ENCODE data around the gene ZMYM3. TPM values are rescaled to one million over a fixed set of nuclear protein-coding genes. Genes with fewer than 3 reads are reported as not detected.
"Not testable (repeated sequence)": the region's sequence is repeated elsewhere in the genome, so short reads cannot be mapped to it uniquely, and the experiment has no call there.

The ZMYM3 gene
- total RNA-seq, 2 experiments from 2014 or later = 23.8 to 40.3 TPM

DNA sequence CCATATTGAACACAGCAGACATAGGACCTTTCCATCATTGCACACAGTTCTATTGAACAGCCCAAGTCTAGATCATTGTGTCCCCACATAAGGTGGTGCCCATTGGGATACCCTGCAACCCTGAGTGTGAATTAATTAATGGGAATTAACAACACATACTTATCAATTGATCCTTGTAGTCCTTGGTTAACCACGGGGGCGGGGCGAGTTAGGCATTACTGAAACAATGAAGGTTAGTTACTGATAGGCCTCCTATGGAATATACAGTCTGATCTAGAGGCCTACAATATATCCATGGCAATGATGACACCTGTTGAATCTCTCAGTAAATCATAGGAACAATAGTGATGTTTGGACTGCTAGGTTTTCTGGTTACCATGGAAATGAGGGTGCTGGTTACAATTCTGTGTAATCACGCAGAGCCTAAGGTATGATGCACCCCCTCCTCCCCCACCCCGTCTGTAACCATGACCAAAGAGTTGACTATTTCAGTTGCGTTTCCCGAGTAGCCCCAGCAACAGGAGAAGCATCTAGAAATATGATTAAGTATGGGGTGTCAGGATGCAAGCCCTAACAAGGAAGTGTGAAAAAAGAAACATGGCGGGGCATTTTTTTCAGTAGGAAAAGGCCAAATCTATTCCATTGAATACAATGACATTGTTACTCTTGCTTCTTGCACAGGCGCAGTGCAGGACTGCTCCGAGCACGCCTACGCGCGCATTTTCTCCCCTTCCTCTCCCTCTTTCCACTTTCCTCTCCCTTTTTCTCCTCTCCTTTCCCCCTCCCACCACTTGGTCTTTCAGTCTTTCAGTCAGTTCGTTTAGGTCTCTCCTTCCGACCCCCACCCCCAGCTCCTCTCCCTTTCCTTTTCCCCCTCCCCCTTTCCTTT lies 28.8 kb upstream of the ZMYM3 start:
- BruUV-seq (replicated peaks) = no TSS peak
- no peak for DNase-seq (ENCODE audit: low spot score)
- H3K4me3 ChIP-seq (ENCODE audit: low read depth, low read length, poor library complexity, severe bottlenecking) = peak overlapping the region; percentile 99
- H3K27ac ChIP-seq (ENCODE audit: low read depth, low read length, poor library complexity, severe bottlenecking) = peak overlapping the region; percentile 86
- peak overlapping the region; percentile 96 for H2AFZ ChIP-seq (ENCODE audit: low read length)
- peaks cover 43% of the 10 kb centered on the region for H3K79me2 ChIP-seq (ENCODE audit: insufficient read depth, low read depth, low read length)
- TF ChIP-seq, protein P1, sequence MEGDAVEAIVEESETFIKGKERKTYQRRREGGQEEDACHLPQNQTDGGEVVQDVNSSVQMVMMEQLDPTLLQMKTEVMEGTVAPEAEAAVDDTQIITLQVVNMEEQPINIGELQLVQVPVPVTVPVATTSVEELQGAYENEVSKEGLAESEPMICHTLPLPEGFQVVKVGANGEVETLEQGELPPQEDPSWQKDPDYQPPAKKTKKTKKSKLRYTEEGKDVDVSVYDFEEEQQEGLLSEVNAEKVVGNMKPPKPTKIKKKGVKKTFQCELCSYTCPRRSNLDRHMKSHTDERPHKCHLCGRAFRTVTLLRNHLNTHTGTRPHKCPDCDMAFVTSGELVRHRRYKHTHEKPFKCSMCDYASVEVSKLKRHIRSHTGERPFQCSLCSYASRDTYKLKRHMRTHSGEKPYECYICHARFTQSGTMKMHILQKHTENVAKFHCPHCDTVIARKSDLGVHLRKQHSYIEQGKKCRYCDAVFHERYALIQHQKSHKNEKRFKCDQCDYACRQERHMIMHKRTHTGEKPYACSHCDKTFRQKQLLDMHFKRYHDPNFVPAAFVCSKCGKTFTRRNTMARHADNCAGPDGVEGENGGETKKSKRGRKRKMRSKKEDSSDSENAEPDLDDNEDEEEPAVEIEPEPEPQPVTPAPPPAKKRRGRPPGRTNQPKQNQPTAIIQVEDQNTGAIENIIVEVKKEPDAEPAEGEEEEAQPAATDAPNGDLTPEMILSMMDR (conservative IDR thresholded peaks at IDR 0.05; ENCODE audit: low read length) = no peak
- no peak for TF ChIP-seq EZH2phosphoT487 (IDR thresholded peaks at IDR 0.05; ENCODE audit: borderline replicate concordance, low read depth, low read length)
- H3K9me2 ChIP-seq (ENCODE audit: insufficient read depth, low read length) = no peaks in the 10 kb centered on the region
- intact Hi-C loops (cut with micrococcal nuclease; ENCODE audit: unreplicated experiment) = loop anchor here (1.0 to 10.0 kb wide), 3 partner anchors 28 to 262 kb away; partner anchors contain the start of genes IL2RG, MED12 and ZMYM3
- peaks cover 32% of the 10 kb centered on the region for H3K36me3 ChIP-seq (ENCODE audit: insufficient read depth, low read length)
- peaks cover 9% of the 10 kb centered on the region for H4K20me1 ChIP-seq (ENCODE audit: insufficient read depth, low read length)
- POLR2A ChIA-PET = interaction anchor here (0.6 to 1.8 kb wide), 11 partner anchors 10 to 1206 kb away, joined by 3 to 18 read pairs (median 6); partner anchors contain the start of genes IL2RG, TAF1 and ZMYM3
- H3K4me2 ChIP-seq (ENCODE audit: low read length) = peak overlapping the region; percentile 62
- H3K9me3 ChIP-seq (ENCODE audit: low read length) = no peaks in the 10 kb centered on the region
- CTCF ChIA-PET (ENCODE audit: unreplicated experiment) = interaction anchor here (0.7 kb wide), 1 partner anchor 27 kb away, joined by 4 read pairs; no protein-coding TSS in a partner anchor
- peaks cover 24% of the 10 kb centered on the region for H3K4me1 ChIP-seq (ENCODE audit: insufficient read depth, low read length, poor library complexity, severe bottlenecking)

DNA sequence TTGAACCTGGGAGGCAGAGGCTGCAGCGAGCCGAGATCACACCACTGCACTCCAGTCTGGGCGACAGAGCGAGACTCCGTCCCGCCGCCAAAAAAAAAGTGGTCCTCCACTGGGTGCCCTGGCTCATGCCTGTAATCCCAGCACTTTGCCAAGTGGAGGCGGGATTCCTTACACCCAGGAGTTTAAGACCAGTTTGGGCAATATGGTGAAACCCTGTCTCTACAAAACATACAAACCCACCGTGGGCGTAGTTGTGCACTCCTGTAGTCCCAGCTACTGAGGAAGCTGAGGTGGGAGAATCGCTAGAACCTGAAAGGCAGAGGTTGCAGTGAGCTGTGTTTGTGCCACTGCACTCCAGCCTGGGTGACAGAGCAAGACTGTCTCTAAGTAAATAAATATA lies 27.4 kb upstream of the ZMYM3 start:
- H3K27ac ChIP-seq (ENCODE audit: low read depth, low read length, poor library complexity, severe bottlenecking); BruUV-seq (replicated peaks); H4K20me1 ChIP-seq (ENCODE audit: insufficient read depth, low read length); H3K4me3 ChIP-seq (ENCODE audit: low read depth, low read length, poor library complexity, severe bottlenecking); H3K9me2 ChIP-seq (ENCODE audit: insufficient read depth, low read length); DNase-seq (ENCODE audit: low spot score); H3K4me2 ChIP-seq (ENCODE audit: low read length); H2AFZ ChIP-seq (ENCODE audit: low read length); CTCF ChIA-PET (ENCODE audit: unreplicated experiment); H3K9me3 ChIP-seq (ENCODE audit: low read length): not testable (repeated sequence)
- POLR2A ChIA-PET = interaction anchor here (0.7 kb wide), 1 partner anchor 99 kb away, joined by 3 read pairs; no protein-coding TSS in a partner anchor
- intact Hi-C loops (cut with micrococcal nuclease; ENCODE audit: unreplicated experiment) = loop anchor here (10.0 kb wide), 2 partner anchors 166 to 264 kb away; partner anchors contain the start of genes IL2RG and MED12
- H3K36me3 ChIP-seq (ENCODE audit: insufficient read depth, low read length) = peaks cover 21% of the 10 kb centered on the region
- peaks cover 16% of the 10 kb centered on the region for H3K4me1 ChIP-seq (ENCODE audit: insufficient read depth, low read length, poor library complexity, severe bottlenecking)
- peaks cover 28% of the 10 kb centered on the region for H3K79me2 ChIP-seq (ENCODE audit: insufficient read depth, low read depth, low read length)

DNA sequence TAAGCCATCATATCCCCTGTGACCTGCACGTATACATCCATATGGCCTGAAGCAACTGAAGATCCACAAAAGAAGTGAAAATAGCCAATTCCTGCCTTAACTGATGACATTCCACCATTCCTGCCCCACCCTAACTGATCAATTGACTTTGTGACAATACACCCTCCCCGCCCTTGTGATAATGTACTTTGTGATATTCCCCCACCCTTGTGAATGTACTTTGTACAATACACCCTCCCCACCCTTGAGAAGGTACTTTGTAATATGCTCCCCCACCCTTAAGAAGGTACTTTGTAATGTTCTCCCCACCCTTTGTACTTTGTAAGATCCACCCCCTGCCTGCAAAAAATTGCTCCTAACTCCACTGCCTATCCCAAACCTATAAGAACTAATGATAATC lies 18.4 kb upstream of the ZMYM3 start:
- H3K4me1 ChIP-seq (ENCODE audit: insufficient read depth, low read length, poor library complexity, severe bottlenecking); H3K4me3 ChIP-seq (ENCODE audit: low read depth, low read length, poor library complexity, severe bottlenecking); DNase-seq (ENCODE audit: low spot score); H3K4me2 ChIP-seq (ENCODE audit: low read length); BruUV-seq (replicated peaks); CTCF ChIA-PET (ENCODE audit: unreplicated experiment); H3K79me2 ChIP-seq (ENCODE audit: insufficient read depth, low read depth, low read length); intact Hi-C loops (cut with micrococcal nuclease; ENCODE audit: unreplicated experiment); H2AFZ ChIP-seq (ENCODE audit: low read length); H3K9me2 ChIP-seq (ENCODE audit: insufficient read depth, low read length); H3K27ac ChIP-seq (ENCODE audit: low read depth, low read length, poor library complexity, severe bottlenecking); H4K20me1 ChIP-seq (ENCODE audit: insufficient read depth, low read length); POLR2A ChIA-PET; H3K36me3 ChIP-seq (ENCODE audit: insufficient read depth, low read length); H3K9me3 ChIP-seq (ENCODE audit: low read length): not testable (repeated sequence)
